AG09309 (cell line): Measurements from ENCODE around the gene MACROD1.

Source experiments
- DNase-seq: peaks from one replicate; pipeline ENCODE4 v3.0.0-alpha.2; 2010; ENCODE audit warnings: low read depth
- H3K4me3 ChIP-seq: 2 replicates; pipeline ENCODE4 v1.5.1; 2011; ENCODE audit warnings: mild to moderate bottlenecking, low read depth, low read length, moderate library complexity; ENCODE audit not compliant: control insufficient read depth
- CTCF ChIP-seq: IDR thresholded peaks from 2 replicates; pipeline ENCODE4 v1.5.1; 2011; ENCODE audit warnings: mild to moderate bottlenecking, low read depth, low read length, inconsistent platforms; ENCODE audit not compliant: insufficient read depth, control insufficient read depth; ENCODE audit errors: missing control alignments

The MACROD1 gene

GRCh38 chr11:64150481-64151239, 15.3 kb downstream of the MACROD1 start:
- no peak overlapping the region for H3K4me3 ChIP-seq
- DNase-seq: no peak
- TF ChIP-seq CTCF: no peak

GRCh38 chr11:64150051-64150450, 15.9 kb downstream of the MACROD1 start:
- TF ChIP-seq CTCF: no peak

GRCh38 chr11:64148917-64149617, 16.8 kb downstream of the MACROD1 start:
- no peak for DNase-seq
- TF ChIP-seq CTCF: no peak
- H3K4me3 ChIP-seq: no peak overlapping the region

More at GRCh38 chr11:64150051-64150450, 15.9 kb downstream of the MACROD1 start:
- DNase-seq: no peak
- no peak overlapping the region for H3K4me3 ChIP-seq

- DNase-seq: peak; percentile 16
- peak; percentile 95 for TF ChIP-seq CTCF
- H3K4me3 ChIP-seq: no peak overlapping the region
Measured at GRCh38 chr11:64148226-64148916, 17.5 kb downstream of the MACROD1 start.

GRCh38 chr11:64146036-64146955, 19.6 kb downstream of the MACROD1 start:
- DNase-seq: no peak
- no peak overlapping the region for H3K4me3 ChIP-seq
- TF ChIP-seq CTCF: peak; percentile 78
